GM12892 (cell line): ENCODE data around the gene CASP3.

Source experiments
- POLR2A ChIP-seq: IDR thresholded peaks from 2 replicates; pipeline ENCODE4 v1.6.1; 2011; ENCODE audit warnings: low read depth, low read length, control low read depth
- POLR2AphosphoS5 ChIP-seq: IDR thresholded peaks from 2 replicates; pipeline ENCODE4 v1.6.1; 2011; ENCODE audit warnings: low read depth, low read length, control low read depth

DNA sequence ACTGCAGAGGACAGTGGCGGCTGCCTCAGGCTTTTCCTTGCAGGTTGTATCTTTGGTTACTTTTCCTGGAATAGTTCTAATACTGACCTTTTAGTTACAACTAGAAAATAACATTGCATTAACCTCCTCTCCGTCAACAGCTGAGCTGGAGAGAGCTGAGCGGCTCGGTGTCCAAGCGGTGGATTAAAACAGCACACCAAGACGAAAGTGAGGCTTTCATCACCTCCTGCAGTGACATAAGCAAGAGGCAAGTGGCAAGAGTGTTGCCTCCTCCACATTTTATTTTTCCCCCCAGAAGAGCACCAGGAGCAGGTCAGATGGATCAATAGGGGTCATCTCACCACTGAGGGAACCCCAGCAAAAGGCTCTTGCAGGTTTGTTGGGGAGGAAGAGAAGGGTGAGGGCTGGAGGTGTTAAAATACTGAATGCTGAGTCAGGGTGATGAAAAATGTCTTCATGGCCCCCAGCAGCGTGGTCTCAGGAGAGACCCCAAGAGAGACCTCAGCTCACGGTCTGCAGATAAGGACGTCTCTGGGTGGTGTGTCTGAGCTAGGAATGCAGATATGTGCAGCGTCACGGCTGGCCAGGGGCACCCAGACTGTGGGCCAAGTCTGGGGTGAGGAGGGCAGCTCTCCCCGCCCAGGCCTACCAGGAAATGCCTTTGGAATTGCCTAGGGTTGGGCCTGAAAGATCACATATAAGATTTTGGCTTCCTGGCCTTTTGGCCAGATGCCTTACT, 50.3 kb downstream of the CASP3 start:
- TF ChIP-seq POLR2A (no peak), POLR2AphosphoS5 (no peak)
